ENCODE measurements around the gene C12orf60. TPM values are rescaled to one million over a fixed set of nuclear protein-coding genes. Genes with fewer than 3 reads are reported as not detected.

C12orf60 gene
- total RNA-seq, 2 donors from 2014 or later, result 2.5 to 3.3 TPM

GRCh38 chr12:14825256-14825655 lies 21.8 kb downstream of the C12orf60 start:
- Histone ChIP-seq H3K4me1 (ENCODE audit: control insufficient read depth, insufficient read depth, low read length) (no peaks in the 10 kb centered on the region), H3K27me3 (ENCODE audit: control insufficient read depth, insufficient read depth, low read length, poor library complexity, severe bottlenecking) (no peaks in the 10 kb centered on the region), H3K27ac (ENCODE audit: low read depth, low read length) (no peak overlapping the region), H3K4me3 (ENCODE audit: low read length) (no peak overlapping the region), H3K9me3 (ENCODE audit: control insufficient read depth, low read length) (no peaks in the 10 kb centered on the region), H3K36me3 (ENCODE audit: control insufficient read depth, insufficient read depth, low read length) (no peaks in the 10 kb centered on the region), H3K9ac (ENCODE audit: extremely low read depth, low read length, poor library complexity, severe bottlenecking) (no peak overlapping the region)
- no peak overlapping the region for H3K27ac Mint-ChIP-seq
- no peaks in the 10 kb centered on the region for H3K4me1 Mint-ChIP-seq
- no peak for DNase-seq
- H3K27me3 Mint-ChIP-seq (ENCODE audit: insufficient read depth), result no peaks in the 10 kb centered on the region
- no peaks in the 10 kb centered on the region for H3K36me3 Mint-ChIP-seq (ENCODE audit: low read depth)
- TF ChIP-seq CTCF (conservative IDR thresholded peaks at IDR 0.05), result no peak
- H3K4me3 Mint-ChIP-seq, result no peak overlapping the region
- no peaks in the 10 kb centered on the region for H3K9me3 Mint-ChIP-seq

GRCh38 chr12:14826491-14826890 lies 23.0 kb downstream of the C12orf60 start:
- WGBS, 2 experiments (ENCODE audit: insufficient coverage in 1 of 2, insufficient read length in 1 of 2), result 93 to 96% methylated on average over 5 of the region's 5 CpGs
- Histone ChIP-seq H3K9ac (ENCODE audit: extremely low read depth, low read length, poor library complexity, severe bottlenecking) (no peak overlapping the region), H3K4me1 (ENCODE audit: control insufficient read depth, insufficient read depth, low read length) (no peaks in the 10 kb centered on the region), H3K4me3 (ENCODE audit: low read length) (no peak overlapping the region), H3K9me3 (ENCODE audit: control insufficient read depth, low read length) (no peaks in the 10 kb centered on the region), H3K27ac (ENCODE audit: low read depth, low read length) (no peak overlapping the region), H3K27me3 (ENCODE audit: control insufficient read depth, insufficient read depth, low read length, poor library complexity, severe bottlenecking) (no peaks in the 10 kb centered on the region), H3K36me3 (ENCODE audit: control insufficient read depth, insufficient read depth, low read length) (no peaks in the 10 kb centered on the region)
- H3K27ac Mint-ChIP-seq, result no peak overlapping the region
- H3K4me1 Mint-ChIP-seq, result no peaks in the 10 kb centered on the region
- H3K36me3 Mint-ChIP-seq (ENCODE audit: low read depth), result no peaks in the 10 kb centered on the region
- no peaks in the 10 kb centered on the region for H3K9me3 Mint-ChIP-seq
- no peak overlapping the region for H3K4me3 Mint-ChIP-seq
- DNase-seq, result no peak
- no peak for TF ChIP-seq CTCF (conservative IDR thresholded peaks at IDR 0.05)
- H3K27me3 Mint-ChIP-seq (ENCODE audit: insufficient read depth), result peaks cover 2% of the 10 kb centered on the region

GRCh38 chr12:14827043-14827442 lies 23.6 kb downstream of the C12orf60 start:
- Histone ChIP-seq H3K27ac (ENCODE audit: low read depth, low read length) (no peak overlapping the region), H3K9ac (ENCODE audit: extremely low read depth, low read length, poor library complexity, severe bottlenecking) (no peak overlapping the region), H3K4me1 (ENCODE audit: control insufficient read depth, insufficient read depth, low read length) (no peaks in the 10 kb centered on the region), H3K9me3 (ENCODE audit: control insufficient read depth, low read length) (no peaks in the 10 kb centered on the region), H3K27me3 (ENCODE audit: control insufficient read depth, insufficient read depth, low read length, poor library complexity, severe bottlenecking) (no peaks in the 10 kb centered on the region), H3K4me3 (ENCODE audit: low read length) (no peak overlapping the region), H3K36me3 (ENCODE audit: control insufficient read depth, insufficient read depth, low read length) (no peaks in the 10 kb centered on the region)
- H3K4me3 Mint-ChIP-seq, result no peak overlapping the region
- DNase-seq, result no peak
- no peaks in the 10 kb centered on the region for H3K36me3 Mint-ChIP-seq (ENCODE audit: low read depth)
- H3K27ac Mint-ChIP-seq, result no peak overlapping the region
- WGBS, 2 experiments (ENCODE audit: insufficient coverage in 1 of 2, insufficient read length in 1 of 2), result 92 to 100% methylated on average over 1 to 2 of the region's 2 CpGs
- H3K27me3 Mint-ChIP-seq (ENCODE audit: insufficient read depth), result peaks cover 2% of the 10 kb centered on the region
- no peaks in the 10 kb centered on the region for H3K9me3 Mint-ChIP-seq
- no peak for TF ChIP-seq CTCF (conservative IDR thresholded peaks at IDR 0.05)
- no peaks in the 10 kb centered on the region for H3K4me1 Mint-ChIP-seq
